Measurements from ENCODE around the gene CDYL.

DNA sequence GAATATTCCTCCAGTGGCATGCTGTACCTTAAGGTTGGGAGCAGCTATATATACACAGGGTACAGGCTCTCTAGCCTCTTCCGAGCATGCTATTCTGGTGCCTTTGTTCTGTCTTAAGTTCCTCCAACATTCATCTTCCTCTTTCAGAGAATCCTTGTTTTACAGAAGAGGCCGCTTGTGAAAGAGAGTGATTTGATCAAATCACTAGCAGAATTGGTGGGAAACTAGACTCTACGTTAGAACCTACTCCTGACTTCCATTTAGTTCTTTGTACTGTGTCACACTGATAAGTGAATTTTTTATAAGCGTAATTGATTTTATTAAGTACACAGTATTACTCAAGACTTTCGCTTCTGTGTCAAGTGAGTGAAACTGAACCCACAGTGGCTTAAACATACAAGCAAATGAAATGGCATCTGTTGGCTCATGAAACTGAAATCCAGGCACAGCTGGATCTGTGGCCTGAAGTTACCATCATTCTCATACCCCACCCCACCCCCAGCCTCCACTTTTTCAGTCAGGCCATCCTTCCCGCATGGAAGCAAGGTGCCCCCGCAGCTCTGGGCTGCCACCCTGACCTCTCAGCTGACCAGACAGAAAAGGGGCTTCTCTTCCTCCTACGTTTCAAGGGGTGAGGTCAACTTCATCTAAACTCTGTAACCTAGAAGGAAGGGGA, 125.3 kb downstream of the CDYL start:
- no peak for TF ChIP-seq EGR1 (IDR thresholded peaks at IDR 0.05)
- TF ChIP-seq, protein P1, sequence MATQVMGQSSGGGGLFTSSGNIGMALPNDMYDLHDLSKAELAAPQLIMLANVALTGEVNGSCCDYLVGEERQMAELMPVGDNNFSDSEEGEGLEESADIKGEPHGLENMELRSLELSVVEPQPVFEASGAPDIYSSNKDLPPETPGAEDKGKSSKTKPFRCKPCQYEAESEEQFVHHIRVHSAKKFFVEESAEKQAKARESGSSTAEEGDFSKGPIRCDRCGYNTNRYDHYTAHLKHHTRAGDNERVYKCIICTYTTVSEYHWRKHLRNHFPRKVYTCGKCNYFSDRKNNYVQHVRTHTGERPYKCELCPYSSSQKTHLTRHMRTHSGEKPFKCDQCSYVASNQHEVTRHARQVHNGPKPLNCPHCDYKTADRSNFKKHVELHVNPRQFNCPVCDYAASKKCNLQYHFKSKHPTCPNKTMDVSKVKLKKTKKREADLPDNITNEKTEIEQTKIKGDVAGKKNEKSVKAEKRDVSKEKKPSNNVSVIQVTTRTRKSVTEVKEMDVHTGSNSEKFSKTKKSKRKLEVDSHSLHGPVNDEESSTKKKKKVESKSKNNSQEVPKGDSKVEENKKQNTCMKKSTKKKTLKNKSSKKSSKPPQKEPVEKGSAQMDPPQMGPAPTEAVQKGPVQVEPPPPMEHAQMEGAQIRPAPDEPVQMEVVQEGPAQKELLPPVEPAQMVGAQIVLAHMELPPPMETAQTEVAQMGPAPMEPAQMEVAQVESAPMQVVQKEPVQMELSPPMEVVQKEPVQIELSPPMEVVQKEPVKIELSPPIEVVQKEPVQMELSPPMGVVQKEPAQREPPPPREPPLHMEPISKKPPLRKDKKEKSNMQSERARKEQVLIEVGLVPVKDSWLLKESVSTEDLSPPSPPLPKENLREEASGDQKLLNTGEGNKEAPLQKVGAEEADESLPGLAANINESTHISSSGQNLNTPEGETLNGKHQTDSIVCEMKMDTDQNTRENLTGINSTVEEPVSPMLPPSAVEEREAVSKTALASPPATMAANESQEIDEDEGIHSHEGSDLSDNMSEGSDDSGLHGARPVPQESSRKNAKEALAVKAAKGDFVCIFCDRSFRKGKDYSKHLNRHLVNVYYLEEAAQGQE (IDR thresholded peaks at IDR 0.05; ENCODE audit: low read depth), result no peak
- no peak for TF ChIP-seq EP300 (IDR thresholded peaks at IDR 0.05; ENCODE audit: borderline replicate concordance)
- TF ChIP-seq NFIC (IDR thresholded peaks at IDR 0.05), result no peak
- no peak for TF ChIP-seq CEBPB (IDR thresholded peaks at IDR 0.05)
- TF ChIP-seq RAD21 (IDR thresholded peaks at IDR 0.05; ENCODE audit: low read depth), result no peak
- no peak for TF ChIP-seq FOXM1 (IDR thresholded peaks at IDR 0.05; ENCODE audit: borderline replicate concordance, low read depth)

Data from Ishikawa (cell line).